Measurements from ENCODE around the gene CARD9.

The CARD9 gene

GRCh38 chr9:136345281-136346156, 27.9 kb downstream of the CARD9 start:
- H3K27ac ChIP-seq (ENCODE audit: extremely low read depth, low read depth, low read length): no peak overlapping the region
- H3K36me3 ChIP-seq (ENCODE audit: control insufficient read depth in 2 of 2, insufficient read depth in 1 of 2, low read length in 2 of 2): peaks cover 0 to 20% of the 10 kb centered on the region in 2 experiments; a peak in 1 of 3 replicates
- POLR2A ChIA-PET: interaction anchor here (0.6 to 6.3 kb wide), 5 partner anchors 9 to 64 kb away, joined by 3 to 45 read pairs (median 4); partner anchors contain the start of gene DNLZ
- H3K9me3 ChIP-seq (ENCODE audit: control insufficient read depth, insufficient read depth, low read depth, low read length): no peaks in the 10 kb centered on the region
- TF ChIP-seq ZNF621 (tag by site-specific recombination; IDR thresholded peaks at IDR 0.05) (no peak), ZNF571 (tag by site-specific recombination; IDR thresholded peaks at IDR 0.05) (no peak), ZNF707 (tag by site-specific recombination; IDR thresholded peaks at IDR 0.05) (no peak), ZNF600 (tag by site-specific recombination; IDR thresholded peaks at IDR 0.05) (peak; percentile 40; the same call in 1 of the 2 replicates), CTCF (tag by site-specific recombination; IDR thresholded peaks at IDR 0.05) (peak; percentile 43; the same call in 1 of the 2 replicates), ZNF266 (tag by site-specific recombination; IDR thresholded peaks at IDR 0.05; ENCODE audit: low read depth) (no peak)
- CTCF ChIA-PET: interaction anchor here (0.6 to 2.0 kb wide), 9 partner anchors 8 to 1903 kb away, joined by 3 to 6 read pairs (median 5); partner anchors contain the start of gene DNLZ
- H3K4me1 ChIP-seq (ENCODE audit: control insufficient read depth, insufficient read depth, low read length): no peaks in the 10 kb centered on the region
- no peak overlapping the region for H3K4me3 ChIP-seq (ENCODE audit: low read depth, low read length)

- H3K27ac ChIP-seq (ENCODE audit: extremely low read depth, low read depth, low read length): no peak overlapping the region
- no peaks in the 10 kb centered on the region for H3K9me3 ChIP-seq (ENCODE audit: control insufficient read depth, insufficient read depth, low read depth, low read length)
- ChIA-PET CTCF (interaction anchor here (0.6 to 2.0 kb wide), 4 partner anchors 19 to 375 kb away, joined by 3 to 6 read pairs (median 3); partner anchors contain the start of gene DNLZ), POLR2A (interaction anchor here (6.3 kb wide), 1 partner anchor 18 kb away, joined by 45 read pairs; the partner anchor contains the start of gene DNLZ)
- no peak for TF ChIP-seq ZNF280C (tag by site-specific recombination; IDR thresholded peaks at IDR 0.05)
- no peak for TF ChIP-seq ZNF488 (tag by site-specific recombination; IDR thresholded peaks at IDR 0.05)
- TF ChIP-seq ZNF623 (tag by site-specific recombination; IDR thresholded peaks at IDR 0.05): peak; percentile 99
- TF ChIP-seq ZFHX2 (tag by site-specific recombination; conservative IDR thresholded peaks at IDR 0.05): peak; percentile 61; the same call in 1 of the 2 replicates
- peak; percentile 51; the same call in 1 of the 2 replicates for TF ChIP-seq EGR2 (tag by site-specific recombination; IDR thresholded peaks at IDR 0.05; ENCODE audit: low read depth)
- TF ChIP-seq ZNF600 (tag by site-specific recombination; IDR thresholded peaks at IDR 0.05): peak; percentile 45; the same call in 1 of the 2 replicates
- TF ChIP-seq SP2 (tag by site-specific recombination; IDR thresholded peaks at IDR 0.05): peak; percentile 21; the same call in 1 of the 2 replicates
- TF ChIP-seq HIC1 (tag by site-specific recombination; IDR thresholded peaks at IDR 0.05): 0 out of 2 replicates have a peak, but pooled peaks have one; percentile 20
- TF ChIP-seq KLF8 (tag by site-specific recombination; IDR thresholded peaks at IDR 0.05): peak; percentile 60; the same call in 1 of the 2 replicates
- TF ChIP-seq ZBTB49 (tag by site-specific recombination; IDR thresholded peaks at IDR 0.05; ENCODE audit: low read depth): no peak
- H3K4me3 ChIP-seq (ENCODE audit: low read depth, low read length): no peak overlapping the region
- H3K36me3 ChIP-seq (ENCODE audit: control insufficient read depth in 2 of 2, insufficient read depth in 1 of 2, low read length in 2 of 2): peaks cover 0 to 29% of the 10 kb centered on the region in 2 experiments; a peak in 1 of 3 replicates
- H3K4me1 ChIP-seq (ENCODE audit: control insufficient read depth, insufficient read depth, low read length): no peaks in the 10 kb centered on the region
These were observed 28.8 kb downstream of the CARD9 start for GRCh38 chr9:136344544-136345280.

Measured in HEK293 (cell line).